Adipocyte (in vitro differentiated cells): ENCODE data around the gene BDKRB1.

Experiments used
- DNase-seq: peaks from one replicate; pipeline ENCODE4 v3.0.0-alpha.2; 2015; ENCODE audit warnings: low read depth
- H3K27me3 ChIP-seq: replicated peaks from 2 replicates; pipeline ENCODE4 v1.7.0; 2013; ENCODE audit warnings: mild to moderate bottlenecking, low read length, moderate library complexity; ENCODE audit not compliant: control insufficient read depth, insufficient read depth
- H3K36me3 ChIP-seq: 2 replicates; pipeline ENCODE4 v1.7.0; 2013; ENCODE audit warnings: low read length, mild to moderate bottlenecking, moderate library complexity; ENCODE audit not compliant: control insufficient read depth, insufficient read depth, severe bottlenecking
- H3K4me1 ChIP-seq: 2 replicates; pipeline ENCODE4 v1.7.0; 2013; ENCODE audit warnings: mild to moderate bottlenecking, low read length, moderate library complexity; ENCODE audit not compliant: control insufficient read depth, insufficient read depth
- H3K4me3 ChIP-seq: 2 replicates; pipeline ENCODE4 v1.7.0; 2013; ENCODE audit warnings: mild to moderate bottlenecking, low read length, moderate library complexity
- H3K9ac ChIP-seq: 2 replicates; pipeline ENCODE4 v1.7.0; 2013; ENCODE audit warnings: mild to moderate bottlenecking, low read length, moderate library complexity
- H3K9me3 ChIP-seq: 2 replicates; pipeline ENCODE4 v1.7.0; 2013; ENCODE audit warnings: mild to moderate bottlenecking, low read length, moderate library complexity; ENCODE audit not compliant: control insufficient read depth

The BDKRB1 gene

GRCh38 chr14:96285667-96286066, 29.7 kb downstream of the BDKRB1 start:
- H3K9me3 ChIP-seq, result no peaks in the 10 kb centered on the region
- H3K4me1 ChIP-seq, result peaks cover 8% of the 10 kb centered on the region
- no peak for DNase-seq
- H3K36me3 ChIP-seq, result peaks cover 46% of the 10 kb centered on the region
- H3K27me3 ChIP-seq, result no peaks in the 10 kb centered on the region
- H3K4me3 ChIP-seq, result no peak overlapping the region
- no peak overlapping the region for H3K9ac ChIP-seq

GRCh38 chr14:96286251-96286650, 30.2 kb downstream of the BDKRB1 start:
- H3K4me3 ChIP-seq, result no peak overlapping the region
- H3K36me3 ChIP-seq, result peaks cover 50% of the 10 kb centered on the region
- no peaks in the 10 kb centered on the region for H3K27me3 ChIP-seq
- no peak overlapping the region for H3K9ac ChIP-seq
- no peak for DNase-seq
- H3K4me1 ChIP-seq, result peaks cover 8% of the 10 kb centered on the region
- H3K9me3 ChIP-seq, result no peaks in the 10 kb centered on the region

- peaks cover 8% of the 10 kb centered on the region for H3K4me1 ChIP-seq
- no peak for DNase-seq
- no peak overlapping the region for H3K9ac ChIP-seq
- no peaks in the 10 kb centered on the region for H3K9me3 ChIP-seq
- no peak overlapping the region for H3K4me3 ChIP-seq
- peaks cover 45% of the 10 kb centered on the region for H3K36me3 ChIP-seq
- no peaks in the 10 kb centered on the region for H3K27me3 ChIP-seq
These were observed 31.8 kb downstream of the BDKRB1 start for GRCh38 chr14:96287856-96288255.

GRCh38 chr14:96294246-96294645, 38.2 kb downstream of the BDKRB1 start:
- DNase-seq, result no peak
- Histone ChIP-seq H3K27me3 (no peaks in the 10 kb centered on the region), H3K4me3 (no peak overlapping the region), H3K9me3 (no peaks in the 10 kb centered on the region), H3K9ac (no peak overlapping the region), H3K4me1 (peaks cover 9% of the 10 kb centered on the region), H3K36me3 (peaks cover 38% of the 10 kb centered on the region)

GRCh38 chr14:96297000-96297399, 41.0 kb downstream of the BDKRB1 start:
- H3K4me1 ChIP-seq, result peaks cover 9% of the 10 kb centered on the region
- H3K36me3 ChIP-seq, result peaks cover 35% of the 10 kb centered on the region
- H3K27me3 ChIP-seq, result no peaks in the 10 kb centered on the region
- no peak overlapping the region for H3K9ac ChIP-seq
- no peaks in the 10 kb centered on the region for H3K9me3 ChIP-seq
- peak; percentile 73 for DNase-seq
- no peak overlapping the region for H3K4me3 ChIP-seq

- peaks cover 9% of the 10 kb centered on the region for H3K4me1 ChIP-seq
- DNase-seq, result no peak
- H3K27me3 ChIP-seq, result no peaks in the 10 kb centered on the region
- no peak overlapping the region for H3K4me3 ChIP-seq
- H3K9me3 ChIP-seq, result no peaks in the 10 kb centered on the region
- H3K36me3 ChIP-seq, result peaks cover 45% of the 10 kb centered on the region
- H3K9ac ChIP-seq, result no peak overlapping the region
These were observed 42.0 kb downstream of the BDKRB1 start for GRCh38 chr14:96297997-96298515.

GRCh38 chr14:96299441-96299840, 43.4 kb downstream of the BDKRB1 start:
- Histone ChIP-seq H3K27me3 (no peaks in the 10 kb centered on the region), H3K9me3 (no peaks in the 10 kb centered on the region), H3K4me3 (no peak overlapping the region), H3K36me3 (peaks cover 57% of the 10 kb centered on the region), H3K9ac (no peak overlapping the region), H3K4me1 (no peaks in the 10 kb centered on the region)
- DNase-seq, result no peak

- H3K4me1 ChIP-seq, result no peaks in the 10 kb centered on the region
- DNase-seq, result no peak
- H3K9ac ChIP-seq, result no peak overlapping the region
- H3K9me3 ChIP-seq, result no peaks in the 10 kb centered on the region
- no peaks in the 10 kb centered on the region for H3K27me3 ChIP-seq
- peaks cover 77% of the 10 kb centered on the region for H3K36me3 ChIP-seq
- H3K4me3 ChIP-seq, result no peak overlapping the region
These were observed 48.0 kb downstream of the BDKRB1 start for GRCh38 chr14:96303981-96304380.

GRCh38 chr14:96304956-96305355, 48.9 kb downstream of the BDKRB1 start:
- Histone ChIP-seq H3K9ac (no peak overlapping the region), H3K36me3 (peaks cover 79% of the 10 kb centered on the region), H3K27me3 (no peaks in the 10 kb centered on the region), H3K4me3 (no peak overlapping the region), H3K4me1 (no peaks in the 10 kb centered on the region), H3K9me3 (no peaks in the 10 kb centered on the region)
- no peak for DNase-seq

GRCh38 chr14:96307434-96307833, 51.4 kb downstream of the BDKRB1 start:
- peaks cover 82% of the 10 kb centered on the region for H3K36me3 ChIP-seq

GRCh38 chr14:96309133-96309895, 53.3 kb downstream of the BDKRB1 start:
- no peak for DNase-seq
- Histone ChIP-seq H3K27me3 (no peaks in the 10 kb centered on the region), H3K9ac (no peak overlapping the region), H3K9me3 (no peaks in the 10 kb centered on the region), H3K4me3 (no peak overlapping the region), H3K36me3 (peaks cover 82% of the 10 kb centered on the region), H3K4me1 (no peaks in the 10 kb centered on the region)

More at GRCh38 chr14:96307434-96307833, 51.4 kb downstream of the BDKRB1 start:
- Histone ChIP-seq H3K9me3 (no peaks in the 10 kb centered on the region), H3K4me1 (no peaks in the 10 kb centered on the region), H3K9ac (no peak overlapping the region), H3K4me3 (no peak overlapping the region), H3K27me3 (no peaks in the 10 kb centered on the region)
- DNase-seq, result no peak
